Stomach (tissue), 9 donors: ENCODE results near the gene NOP9. TPM values are rescaled to one million over a fixed set of nuclear protein-coding genes. Genes with fewer than 3 reads are reported as not detected.

Experiments
- DNase-seq, 2 donors: peaks; one replicate each; pipeline versions ENCODE4 v3.0.0 to v3.0.0-alpha.2; 2013 to 2019
- H3K27ac ChIP-seq, 5 donors: fragments of 200-600 bp in 4 of 5; sonication (generic) in 4 of 5; one replicate each; pipeline ENCODE4 v1.5.1; 2013 to 2019; ENCODE audit warnings: mild to moderate bottlenecking in 1 of 5, moderate library complexity in 1 of 5
- H3K27me3 ChIP-seq, 3 donors: fragments of 200-600 bp; sonication (generic); one replicate each; pipeline ENCODE4 v1.5.1; 2017 to 2019; ENCODE audit warnings: mixed run types in 1 of 3
- H3K36me3 ChIP-seq, 4 donors: fragments of 200-600 bp; sonication (generic); 1 replicate in 3 of 4; 2 replicates in 1 of 4; pipeline ENCODE4 v1.5.1; 2016 to 2019
- H3K4me1 ChIP-seq, 4 donors: fragments of 200-600 bp; sonication (generic); one replicate each; pipeline ENCODE4 v1.5.1; 2016 to 2019
- H3K4me3 ChIP-seq, 4 donors: fragments of 200-600 bp; sonication (generic) in 3 of 4; one replicate each; pipeline ENCODE4 v1.5.1; 2016 to 2019; ENCODE audit warnings: mild to moderate bottlenecking in 1 of 4
- H3K9me3 ChIP-seq, 4 donors: fragments of 200-600 bp; sonication (generic); one replicate each; pipeline ENCODE4 v1.5.1; 2016 to 2019
- CTCF ChIP-seq, 7 experiments: fragments of 450-650 bp in 4 of 7; fragments of 200-600 bp in 3 of 7; sonication (generic) in 3 of 7; IDR thresholded peaks; one replicate each; pipeline ENCODE4 v1.5.1; 2016 to 2019; ENCODE audit warnings: antibody characterized with exemption in 7 of 7, control low read depth in 2 of 7, mild to moderate bottlenecking in 1 of 7
- EP300 ChIP-seq: sonication (generic); formaldehyde crosslinking; IDR thresholded peaks from one replicate; pipeline ENCODE4 v1.6.1; 2017; ENCODE audit warnings: antibody characterized with exemption
- POLR2A ChIP-seq, 4 donors: fragments of 450-650 bp; IDR thresholded peaks; one replicate each; pipeline ENCODE4 v1.6.1; 2016; ENCODE audit warnings: antibody characterized with exemption in 4 of 4, control low read depth in 2 of 4, mild to moderate bottlenecking in 1 of 4, moderate library complexity in 1 of 4
- POLR2AphosphoS5 ChIP-seq, 3 donors: sonication (generic); formaldehyde crosslinking; IDR thresholded peaks; one replicate each; pipeline ENCODE4 v1.6.1; 2016; ENCODE audit warnings: antibody characterized with exemption in 3 of 3
- WGBS, 5 donors: extraction: QIAGEN DNeasy Blood & Tissue Kit in 3 of 5; methylation state at CpG; one replicate each; pipeline versions ENCODE4 v1.1.5 to v1.1.7; 2013 to 2018; 5-methylcytosine and 5-hydroxymethylcytosine counted together
- intact Hi-C: fragments of 100-400 bp; cut with DNase I; formaldehyde crosslinking; loops from one replicate; pipeline ENCODE4 v1.15.1; 2023; ENCODE audit warnings: low total_unique reads
- polyA plus RNA-seq, 3 donors: library from polyadenylated mRNA; stranded (reverse); fragments of 200-250 nt; gene quantifications; one replicate each; pipeline ENCODE4 v1.2.3, GENCODE V29; 2013
- total RNA-seq, 5 donors: library from RNA; depleted of rRNA; stranded (reverse); fragments of >200 nt; gene quantifications; one replicate each; pipeline versions ENCODE4 v1.1.0 to v1.2.3, GENCODE V29; 2014 to 2016
- donor health status: healthy with polysubstance abuse.
- donor health status: Bipolar disorder and iron deficiency.
- donor health status: healthy.

NOP9 gene
- total and polyA plus RNA-seq, 8 donors = 5.4 to 25.7 (median 11.5) TPM

- H3K27me3 ChIP-seq = peaks cover 0 to 21% (median 8%) of the 10 kb centered on the region in 3 donors
- WGBS, 5 donors = 55 to 83% (median 72%) methylated on average over 11 to 14 of the region's 14 CpGs
- intact Hi-C loops = no loop called here
- no peaks in the 10 kb centered on the region for H3K9me3 ChIP-seq
- peak overlapping the region; percentile 47 to 60 (median 55) for H3K4me3 ChIP-seq
- H3K36me3 ChIP-seq = peaks cover 4 to 31% (median 18%) of the 10 kb centered on the region in 4 donors
- peaks cover 22 to 59% (median 31%) of the 10 kb centered on the region in 4 donors for H3K4me1 ChIP-seq
- no peak for DNase-seq
- no peak for TF ChIP-seq CTCF (IDR thresholded peaks at IDR 0.05)
- TF ChIP-seq EP300 = no peak
- TF ChIP-seq POLR2A (IDR thresholded peaks at IDR 0.05) = no peak
- no peak for TF ChIP-seq POLR2AphosphoS5 (IDR thresholded peaks at IDR 0.05)
- peak overlapping the region in 4 of 5 donors; percentile 79 to 85 (median 83) for H3K27ac ChIP-seq
These were observed 39.2 kb downstream of the NOP9 start for GRCh38 chr14:24338843-24339242.

DNA sequence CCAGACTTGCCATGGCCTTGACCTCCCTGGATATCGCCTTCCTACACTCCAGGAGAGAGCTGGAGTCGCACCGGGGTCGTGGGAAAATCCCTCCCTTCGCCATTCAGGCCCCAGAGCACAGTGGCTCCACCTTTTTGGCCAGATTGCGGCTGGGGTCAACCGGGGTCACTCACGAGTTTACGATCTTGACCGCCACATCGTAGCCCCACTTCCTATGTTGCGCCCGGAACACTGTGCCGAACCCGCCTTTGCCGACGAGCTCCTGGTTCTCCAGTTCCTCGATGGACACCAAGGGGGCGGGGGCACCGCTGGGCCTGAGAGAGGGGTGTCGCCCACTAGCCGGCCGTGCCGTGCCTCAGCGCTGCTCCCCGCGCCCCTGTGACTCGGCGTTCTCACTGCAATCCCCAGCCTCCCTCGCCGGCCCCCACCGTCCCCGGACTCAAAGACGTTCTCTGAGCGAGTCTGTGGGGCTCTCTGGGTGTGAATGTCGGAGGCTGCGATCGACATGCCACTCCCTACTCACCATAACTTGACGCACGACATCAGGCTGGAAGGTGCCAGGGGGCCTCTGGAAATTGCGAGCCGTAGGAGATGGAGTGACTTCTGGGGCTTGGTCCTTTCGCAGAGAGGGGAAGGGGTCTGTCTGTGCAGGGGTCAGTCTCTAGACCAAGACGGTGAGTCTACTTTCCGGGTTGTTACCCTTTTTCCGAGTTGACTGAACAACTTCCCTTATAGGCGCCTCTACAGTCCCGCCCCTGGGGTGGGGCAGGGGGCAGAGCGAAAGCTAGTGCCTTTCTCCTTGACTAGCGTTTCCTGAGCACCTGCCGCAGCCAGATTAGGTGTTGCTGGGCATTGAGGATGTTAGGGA lies 39.9 kb downstream of the NOP9 start, which contains the start of gene RIPK3:
Gene RIPK3, minus strand, starts transcription at position 708 of the 868 bp plus-strand sequence. Its CDS starts 165 bp downstream, at position 543.
- WGBS, 5 donors = 4 to 14% (median 7%) methylated on average over 28 to 51 of the region's 51 CpGs
- intact Hi-C loops = no loop called here

DNA sequence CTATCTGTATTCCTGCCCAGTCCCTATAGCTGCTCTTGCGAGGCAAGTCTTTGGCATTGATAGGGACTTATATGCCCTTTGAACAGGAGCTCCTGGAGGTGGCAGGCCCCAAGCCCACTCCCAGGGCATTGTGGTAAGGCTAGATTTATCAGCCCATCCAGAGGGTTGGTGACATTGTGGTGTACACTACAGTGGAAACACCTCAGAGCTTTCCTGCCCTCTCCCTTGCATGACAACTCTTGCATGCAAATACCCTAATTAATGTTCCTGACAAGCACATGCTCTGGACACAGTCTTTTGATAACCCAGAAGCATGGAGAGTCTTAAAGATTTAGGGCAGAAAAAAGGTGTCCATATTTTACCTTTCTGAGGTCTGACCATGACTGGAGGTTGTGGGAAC lies 41.0 kb downstream of the NOP9 start:
- peaks cover 10 to 41% (median 18%) of the 10 kb centered on the region in 4 donors for H3K4me1 ChIP-seq
- TF ChIP-seq POLR2A (IDR thresholded peaks at IDR 0.05) = no peak
- TF ChIP-seq CTCF (IDR thresholded peaks at IDR 0.05) = no peak
- TF ChIP-seq POLR2AphosphoS5 (IDR thresholded peaks at IDR 0.05) = no peak
- no peak for TF ChIP-seq EP300
- H3K27ac ChIP-seq = no peak overlapping the region
- WGBS, 5 donors = 95 to 100% (median 97%) methylated on average over 1 of the region's 1 CpG; no CpG with 5 or more reads in 1 of the 5 donors
- DNase-seq = no peak
- no peaks in the 10 kb centered on the region for H3K9me3 ChIP-seq
- peaks cover 4 to 31% (median 18%) of the 10 kb centered on the region in 4 donors for H3K36me3 ChIP-seq
- H3K4me3 ChIP-seq = no peak overlapping the region
- intact Hi-C loops = no loop called here
- peaks cover 0 to 4% (median 0%) of the 10 kb centered on the region in 3 donors for H3K27me3 ChIP-seq

More for the DNA sequence above, 39.9 kb downstream of the NOP9 start, which contains the start of gene RIPK3:
- Histone ChIP-seq H3K27me3 (peaks cover 0 to 15% (median 3%) of the 10 kb centered on the region in 3 donors), H3K4me1 (peaks cover 16 to 52% (median 24%) of the 10 kb centered on the region in 4 donors), H3K4me3 (peak within 1 kb of the TSS; percentile 47 to 60 (median 55)), H3K9me3 (no peaks in the 10 kb centered on the region), H3K27ac (peak within 1 kb of the TSS; percentile 79 to 87 (median 84)), H3K36me3 (peaks cover 4 to 31% (median 18%) of the 10 kb centered on the region in 4 donors)
- TF ChIP-seq CTCF (IDR thresholded peaks at IDR 0.05) (no peak), EP300 (no peak), POLR2A (IDR thresholded peaks at IDR 0.05) (peak in 1 of 4 donors; percentile 14), POLR2AphosphoS5 (IDR thresholded peaks at IDR 0.05) (peak in 2 of 3 donors; percentile 59 to 68)
- peak; percentile 80 to 90 for DNase-seq

GRCh38 chr14:24342889-24343288 lies 43.2 kb downstream of the NOP9 start:
- no peak overlapping the region for H3K27ac ChIP-seq
- peaks cover 0 to 8% (median 2%) of the 10 kb centered on the region in 4 donors for H3K36me3 ChIP-seq
- H3K4me1 ChIP-seq = peaks cover 10 to 21% (median 16%) of the 10 kb centered on the region in 4 donors
- 79 to 98% (median 96%) methylated on average over 4 of the region's 4 CpGs for whole genome bisulfite sequencing, 5 donors
- H3K9me3 ChIP-seq = no peaks in the 10 kb centered on the region
- intact Hi-C loops = no loop called here
- no peak overlapping the region for H3K4me3 ChIP-seq
- H3K27me3 ChIP-seq = peaks cover 0 to 2% (median 0%) of the 10 kb centered on the region in 3 donors
- TF ChIP-seq POLR2A (IDR thresholded peaks at IDR 0.05) = no peak
- no peak for TF ChIP-seq CTCF (IDR thresholded peaks at IDR 0.05)
- TF ChIP-seq POLR2AphosphoS5 (IDR thresholded peaks at IDR 0.05) = no peak
- no peak for TF ChIP-seq EP300
- DNase-seq = no peak
